GM12878 (cell line): ENCODE results near the gene APLN. TPM values are rescaled to one million over a fixed set of nuclear protein-coding genes. Genes with fewer than 3 reads are reported as not detected.

Experiments used
- ATAC-seq: fragments of 200-7000 bp; cut with Tn5 transposase; 3 replicates; pipeline ENCODE4 v1.9.1; 2020; ENCODE audit warnings: mild to moderate bottlenecking, moderate library complexity
- BruUV-seq: library from RNA; stranded (reverse); fragments of 400-500 nt; replicated peaks from 2 replicates; lab custom pipeline; 2021; lab: Mats Ljungman, UMichigan
- CTCF ChIA-PET: fragments of 300-600 bp; sonication (Branson Sonifier 250); formaldehyde crosslinking; extraction: SDS; loops from one replicate; lab custom pipeline; 2021; ENCODE audit warnings: inconsistent platforms; lab: Yijun Ruan, JAX
- POLR2A ChIA-PET: fragments of 350-600 bp; formaldehyde crosslinking; extraction: SDS; loops from one replicate; lab custom pipeline; 2021; ENCODE audit warnings: inconsistent platforms; lab: Charles Lee
- RAD21 ChIA-PET: fragments of 300-600 bp; sonication (Branson Sonifier 250); formaldehyde crosslinking; loops from one replicate; lab custom pipeline; 2023; ENCODE audit warnings: antibody characterized with exemption; ENCODE audit not compliant: unreplicated experiment; lab: Charles Lee
- SMC1A ChIA-PET: fragments of 300-600 bp; sonication (Branson Sonifier 250); formaldehyde crosslinking; loops from one replicate; lab custom pipeline; 2023; ENCODE audit not compliant: unreplicated experiment, uncharacterized antibody; lab: Charles Lee
- DNase-seq: peaks from one replicate; pipeline ENCODE4 v3.0.0-alpha.2; 2011; ENCODE audit warnings: low read depth, low spot score
- FAIRE-seq: peaks from 3 replicates; lab custom pipeline; 2011; peaks lifted over from hg19 to GRCh38; lab: Jason Lieb, UNC
- H2AFZ ChIP-seq: 2 replicates; pipeline ENCODE4 v1.6.0; 2011; ENCODE audit warnings: low read depth, low read length, control low read depth; ENCODE audit not compliant: control insufficient read depth
- H3K27ac ChIP-seq: 2 replicates; pipeline ENCODE4 v1.5.1; 2011; ENCODE audit warnings: control low read depth; ENCODE audit not compliant: control insufficient read depth, insufficient read depth
- H3K27me3 ChIP-seq, 2 experiments: replicated peaks in 1 of 2; 2 replicates each; pipeline versions ENCODE4 v1.6.0 to v1.6.1; 2011; ENCODE audit warnings: low read length in 1 of 2; ENCODE audit not compliant: control insufficient read depth in 2 of 2, insufficient read depth in 2 of 2
- H3K36me3 ChIP-seq, 2 experiments: 2 replicates each; pipeline ENCODE4 v1.5.1; 2011; ENCODE audit warnings: low read length in 1 of 2; ENCODE audit not compliant: control insufficient read depth in 2 of 2, insufficient read depth in 2 of 2
- H3K4me1 ChIP-seq: 2 replicates; pipeline ENCODE4 v1.6.1; 2011; ENCODE audit warnings: mild to moderate bottlenecking, low read length, moderate library complexity, mixed read lengths; ENCODE audit not compliant: control insufficient read depth, insufficient read depth
- H3K4me2 ChIP-seq: 2 replicates; pipeline ENCODE4 v1.6.0; 2011; ENCODE audit warnings: control low read depth; ENCODE audit not compliant: control insufficient read depth, insufficient read depth
- H3K4me3 ChIP-seq: fragments of 200-600 bp; sonication (generic); 2 replicates; pipeline ENCODE4 v1.5.1; 2016
- H3K79me2 ChIP-seq: 2 replicates; pipeline ENCODE4 v1.6.0; 2011; ENCODE audit warnings: low read length; ENCODE audit not compliant: control insufficient read depth, insufficient read depth
- H3K9ac ChIP-seq: 2 replicates; pipeline ENCODE4 v1.8.0; 2011; ENCODE audit warnings: low read length, control low read depth, mixed read lengths; ENCODE audit not compliant: control insufficient read depth, insufficient read depth
- H3K9me3 ChIP-seq: replicated peaks from 3 replicates; pipeline ENCODE4 v1.5.1; 2011; ENCODE audit warnings: mild to moderate bottlenecking, low read length; ENCODE audit not compliant: control insufficient read depth, insufficient read depth
- H4K20me1 ChIP-seq: 2 replicates; pipeline ENCODE4 v1.6.0; 2011; ENCODE audit not compliant: control insufficient read depth, insufficient read depth
- CREM ChIP-seq: IDR thresholded peaks from 2 replicates; pipeline ENCODE4 v1.6.1; 2014; ENCODE audit warnings: antibody characterized with exemption, low read depth
- HCFC1 ChIP-seq: fragments of 150-350 bp; IDR thresholded peaks from 2 replicates; pipeline ENCODE4 v1.6.1; 2014; ENCODE audit warnings: low read length
- PAX5 ChIP-seq: IDR thresholded peaks from 2 replicates; pipeline ENCODE4 v1.6.1; 2011; ENCODE audit warnings: low read depth, low read length, borderline replicate concordance
- SIN3A ChIP-seq: IDR thresholded peaks from 2 replicates; pipeline ENCODE4 v1.6.1; 2012; ENCODE audit warnings: low read depth, low read length, improper control_type of control experiment
- ZNF24 ChIP-seq: fragments of 450-650 bp; IDR thresholded peaks from 2 replicates; pipeline ENCODE4 v1.6.1; 2017; ENCODE audit warnings: antibody characterized with exemption, mild to moderate bottlenecking
- ZSCAN29 ChIP-seq: fragments of 450-650 bp; IDR thresholded peaks from 2 replicates; pipeline ENCODE4 v1.6.1; 2017; ENCODE audit warnings: mild to moderate bottlenecking, moderate library complexity
- WGBS: methylation state at CpG from one replicate; pipeline ENCODE4 v1.1.6; 2016; ENCODE audit warnings: low lambda C conversion rate; ENCODE audit not compliant: insufficient replicate concordance, insufficient coverage; ENCODE audit errors: missing lambda C conversion rate; 5-methylcytosine and 5-hydroxymethylcytosine counted together
- in situ Hi-C: fragments of 300-500 bp; cut with MboI; formaldehyde crosslinking; loops from 9 replicates; pipeline ENCODE4 v1.14.3; 2018; ENCODE audit warnings: mixed read lengths
- intact Hi-C: fragments of 100-400 bp; cut with micrococcal nuclease; formaldehyde crosslinking; loops from one replicate; pipeline ENCODE4 v1.14.2; 2022; ENCODE audit not compliant: unreplicated experiment
- polyA plus RNA-seq, 11 experiments: library from polyadenylated mRNA; depleted of rRNA in 4 of 11; unstranded in 6 of 11; stranded (reverse) in 5 of 11; fragments of >200 nt; fragmentation: Nextera tagmentation in 4 of 11; fragmentation: Illumina TruSeq in 1 of 11; extraction: Ambion mirVana in 4 of 11; extraction: Trizol in 1 of 11; gene quantifications; 1 replicate in 1 of 11; 2 replicates in 10 of 11; pipeline versions ENCODE4 v1.2.1 to v1.2.3, GENCODE V29; 2011 to 2016; ENCODE audit warnings: inconsistent platforms in 2 of 11, missing spikeins in 2 of 11, low read depth in 1 of 11
- total RNA-seq, 4 experiments: library from RNA; depleted of rRNA in 3 of 4; stranded (reverse); fragments of >200 nt in 3 of 4; fragmentation: Illumina TruSeq in 1 of 4; extraction: Trizol in 1 of 4; gene quantifications; 2 replicates each; pipeline versions ENCODE4 v1.2.1 to v1.2.3, GENCODE V29; 2013 to 2021
- TF ChIP-seq, protein P1 (sequence below): IDR thresholded peaks from 2 replicates; pipeline ENCODE4 v1.6.1; 2012; ENCODE audit warnings: low read depth, low read length, improper control_type of control experiment

APLN gene
- total and polyA plus RNA-seq, 10 of the 15 experiments (the other 5 are each of a cell fraction or from before 2014, with no cell fraction given) = 0.31 TPM; not detected in 9

DNA sequence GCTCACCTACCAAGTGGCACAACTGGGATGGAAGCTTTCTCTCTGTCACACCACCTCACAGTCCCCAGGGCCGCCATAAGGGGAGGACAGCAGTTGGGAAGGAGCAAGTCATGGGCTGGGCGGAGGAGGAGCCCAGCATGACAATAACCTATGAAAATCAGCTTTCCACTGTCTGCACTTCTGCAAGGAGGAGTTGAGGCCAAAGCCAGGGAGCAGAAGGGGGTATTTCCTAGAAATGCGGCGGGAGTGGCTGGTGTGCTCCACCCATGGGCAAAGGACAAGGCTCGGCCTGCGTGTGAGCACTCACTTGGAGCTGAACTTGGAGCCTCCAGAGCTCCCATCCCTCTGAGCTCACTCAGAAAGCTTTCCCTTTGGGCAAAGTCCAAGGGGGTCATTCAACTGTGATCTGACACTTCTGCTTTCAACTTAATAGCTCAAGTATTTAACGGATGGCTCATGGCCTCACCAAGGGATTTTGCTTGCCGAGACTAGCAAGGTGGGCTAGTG is 18.5 kb downstream of the APLN start:
- RAD21 ChIA-PET = interaction anchor here (0.6 to 2.2 kb wide), 9 partner anchors 9 to 424 kb away, joined by 3 to 18 read pairs (median 4); no protein-coding TSS in a partner anchor
- H3K27ac ChIP-seq = no peak overlapping the region
- 24% methylated on average over 8 of the region's 8 CpGs for WGBS
- ATAC-seq (no peak), DNase-seq (no peak), FAIRE-seq (no peak)
- no peaks in the 10 kb centered on the region for H3K4me1 ChIP-seq
- H3K36me3 ChIP-seq = no peaks in the 10 kb centered on the region
- peaks cover under 1% of the 10 kb centered on the region; the same call in 1 of the 3 replicates for H3K9me3 ChIP-seq
- H3K79me2 ChIP-seq = no peaks in the 10 kb centered on the region
- H3K4me3 ChIP-seq = no peak overlapping the region
- CTCF ChIA-PET = interaction anchor here (0.5 to 7.9 kb wide), 18 partner anchors 9 to 775 kb away, joined by 3 to 74 read pairs (median 6); no protein-coding TSS in a partner anchor
- H2AFZ ChIP-seq = no peak overlapping the region
- no peak overlapping the region for H3K9ac ChIP-seq
- SMC1A ChIA-PET = interaction anchor here (0.9 to 5.2 kb wide), 12 partner anchors 8 to 403 kb away, joined by 3 to 28 read pairs (median 4); partner anchors contain the start of gene UTP14A
- H4K20me1 ChIP-seq = no peaks in the 10 kb centered on the region
- intact Hi-C loops = no loop called here
- H3K27me3 ChIP-seq = no peaks in the 10 kb centered on the region; a peak in 2 of 4 replicates
- TF ChIP-seq ZSCAN29 (no peak), CREM (no peak), SIN3A (no peak), ZNF24 (no peak), HCFC1 (no peak)
- TF ChIP-seq, protein P1, sequence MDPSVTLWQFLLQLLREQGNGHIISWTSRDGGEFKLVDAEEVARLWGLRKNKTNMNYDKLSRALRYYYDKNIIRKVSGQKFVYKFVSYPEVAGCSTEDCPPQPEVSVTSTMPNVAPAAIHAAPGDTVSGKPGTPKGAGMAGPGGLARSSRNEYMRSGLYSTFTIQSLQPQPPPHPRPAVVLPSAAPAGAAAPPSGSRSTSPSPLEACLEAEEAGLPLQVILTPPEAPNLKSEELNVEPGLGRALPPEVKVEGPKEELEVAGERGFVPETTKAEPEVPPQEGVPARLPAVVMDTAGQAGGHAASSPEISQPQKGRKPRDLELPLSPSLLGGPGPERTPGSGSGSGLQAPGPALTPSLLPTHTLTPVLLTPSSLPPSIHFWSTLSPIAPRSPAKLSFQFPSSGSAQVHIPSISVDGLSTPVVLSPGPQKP = no peak
- no peak overlapping the region for H3K4me2 ChIP-seq
- POLR2A ChIA-PET = interaction anchor here (0.6 to 1.0 kb wide), 3 partner anchors 27 to 573 kb away, joined by 3 to 5 read pairs (median 4); no protein-coding TSS in a partner anchor
- BruUV-seq = no TSS peak
- in situ Hi-C loops = no loop called here

DNA sequence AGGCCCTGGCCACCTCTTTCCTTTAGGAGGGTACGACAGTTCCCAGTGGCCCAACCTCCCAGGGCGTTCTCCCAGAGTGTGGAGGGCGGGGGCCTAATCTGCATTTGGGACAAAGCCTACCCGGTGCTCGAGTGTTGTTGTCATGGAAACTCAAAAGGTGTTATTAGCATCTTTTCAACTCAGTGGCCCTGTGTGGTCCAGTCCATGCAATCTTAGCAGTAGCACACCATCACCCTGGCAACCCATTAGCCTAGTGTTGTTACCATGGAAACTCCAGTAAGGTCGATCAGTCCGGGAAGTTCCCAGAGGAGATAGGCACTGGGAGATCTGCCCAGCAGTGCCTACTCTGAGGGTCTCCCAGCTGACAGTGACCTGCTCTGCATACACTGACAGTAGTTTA is 20.2 kb downstream of the APLN start:
- DNase-seq = no peak
- ChIA-PET SMC1A (interaction anchor here (5.2 kb wide), 1 partner anchor 92 kb away, joined by 28 read pairs; no protein-coding TSS in a partner anchor), POLR2A (no interaction called here), CTCF (interaction anchor here (1.0 to 7.9 kb wide), 4 partner anchors 30 to 291 kb away, joined by 3 to 74 read pairs (median 16); no protein-coding TSS in a partner anchor), RAD21 (no interaction called here)
- Histone ChIP-seq H4K20me1 (no peaks in the 10 kb centered on the region), H3K4me3 (no peak overlapping the region), H2AFZ (no peak overlapping the region), H3K27ac (no peak overlapping the region), H3K4me1 (no peaks in the 10 kb centered on the region), H3K9ac (no peak overlapping the region), H3K79me2 (no peaks in the 10 kb centered on the region), H3K4me2 (no peak overlapping the region), H3K36me3 (no peaks in the 10 kb centered on the region), H3K9me3 (no peaks in the 10 kb centered on the region), H3K27me3 (no peaks in the 10 kb centered on the region)
- in situ Hi-C loops = no loop called here
- ATAC-seq = no peak
- 45% methylated on average over 7 of the region's 7 CpGs for WGBS
- BruUV-seq = no TSS peak
- intact Hi-C loops = no loop called here
- no peak for TF ChIP-seq PAX5
- FAIRE-seq = no peak
